Stimulated activated CD8-positive, alpha-beta memory T cell treated with anti-CD3 and anti-CD28 coated beads, Interleukin-4, amount 100 ng/mL, for 48 hours (primary cell): ENCODE data around the gene PEX12.
A peak's percentile ranks its signal among the peaks of the same experiment; 100 is the strongest.
"Not testable (repeated sequence)": the region's sequence is repeated elsewhere in the genome, so short reads cannot be mapped to it uniquely, and the experiment has no call there.

Experiments used
- DNase-seq: peaks from one replicate; pipeline ENCODE4 v3.0.0-alpha.2; 2020

The PEX12 gene

GRCh38 chr17:35578197-35578928 lies at the start of gene PEX12:
PEX12 (minus strand) TSS chr17:35578571; CDS start chr17:35578021, 550 bp downstream.
- DNase-seq, result peak; percentile 86

- DNase-seq, result no peak
Observed at GRCh38 chr17:35627417-35627816, 49.0 kb upstream of the PEX12 start.

- no peak for DNase-seq
Observed at GRCh38 chr17:35621768-35622167, 43.4 kb upstream of the PEX12 start.

GRCh38 chr17:35618628-35619027 lies 40.3 kb upstream of the PEX12 start:
- no peak for DNase-seq

- DNase-seq, result no peak
Observed at GRCh38 chr17:35617505-35617904, 39.1 kb upstream of the PEX12 start.

GRCh38 chr17:35616536-35616935 lies 38.2 kb upstream of the PEX12 start:
- DNase-seq, result no peak

- no peak for DNase-seq
Observed at GRCh38 chr17:35614810-35615209, 36.4 kb upstream of the PEX12 start.

GRCh38 chr17:35612924-35613521 lies 34.7 kb upstream of the PEX12 start:
- DNase-seq, result peak; percentile 37

GRCh38 chr17:35610746-35611145 lies 32.4 kb upstream of the PEX12 start:
- not testable (repeated sequence) for DNase-seq

- DNase-seq, result no peak
Observed at GRCh38 chr17:35609831-35610230, 31.5 kb upstream of the PEX12 start.

- no peak for DNase-seq
Observed at GRCh38 chr17:35607239-35607847, 29.0 kb upstream of the PEX12 start.

- no peak for DNase-seq
Observed at GRCh38 chr17:35605678-35606077, 27.3 kb upstream of the PEX12 start.

GRCh38 chr17:35603674-35604073 lies 25.3 kb upstream of the PEX12 start:
- DNase-seq, result no peak

GRCh38 chr17:35597604-35598003 lies 19.2 kb upstream of the PEX12 start:
- no peak for DNase-seq

GRCh38 chr17:35596530-35597233 lies 18.3 kb upstream of the PEX12 start:
- DNase-seq, result no peak

GRCh38 chr17:35596072-35596471 lies 17.7 kb upstream of the PEX12 start:
- no peak for DNase-seq

- DNase-seq, result no peak
Observed at GRCh38 chr17:35588196-35588920, 10.0 kb upstream of the PEX12 start.

GRCh38 chr17:35587074-35587961 lies 8.9 kb upstream of the PEX12 start, which contains the start of gene AP2B1:
AP2B1 (plus strand) TSS chr17:35587322; CDS start chr17:35594031, 6,709 bp downstream.
- DNase-seq, result peak; percentile 99

GRCh38 chr17:35586569-35587073 lies 8.2 kb upstream of the PEX12 start:
- DNase-seq, result peak; percentile 33

- no peak for DNase-seq
Observed at GRCh38 chr17:35584061-35584460, 5.7 kb upstream of the PEX12 start.

GRCh38 chr17:35578929-35579432 lies 610 bp upstream of the PEX12 start:
- DNase-seq, result no peak
